Central memory CD8-positive, alpha-beta T cell (primary cell): ENCODE data around the gene GATM.

Experiments used
- ATAC-seq: fragments of 150-1000 bp; cut with Tn5 transposase; replicated peaks from 2 replicates; pipeline ENCODE4 v1.10.0; 2022; ENCODE audit warnings: mild to moderate bottlenecking, moderate FRiP score, moderate number of reproducible peaks; ENCODE audit not compliant: poor library complexity, severe bottlenecking; ENCODE audit errors: extremely low read depth
- DNase-seq, 2 donors: peaks; one replicate each; pipeline ENCODE4 v3.0.0; 2021; ENCODE audit warnings: low spot score in 2 of 2
- H3K27ac Mint-ChIP-seq: one replicate; pipeline ENCODE4 v1.8.0; 2022; ENCODE audit warnings: low read depth, mild to moderate bottlenecking, moderate library complexity, mixed read lengths
- H3K27me3 Mint-ChIP-seq: one replicate; pipeline ENCODE4 v1.8.0; 2022; ENCODE audit warnings: mixed read lengths
- H3K36me3 Mint-ChIP-seq: one replicate; pipeline ENCODE4 v1.8.0; 2022; ENCODE audit warnings: mild to moderate bottlenecking, moderate library complexity, mixed read lengths; ENCODE audit not compliant: insufficient read depth
- H3K4me1 Mint-ChIP-seq: one replicate; pipeline ENCODE4 v1.8.0; 2022; ENCODE audit warnings: mixed read lengths
- H3K4me3 Mint-ChIP-seq: one replicate; pipeline ENCODE4 v1.8.0; 2022; ENCODE audit warnings: mild to moderate bottlenecking, moderate library complexity, mixed read lengths
- H3K9me3 Mint-ChIP-seq: one replicate; pipeline ENCODE4 v1.8.0; 2022; ENCODE audit warnings: mixed read lengths

Gene GATM, protein sequence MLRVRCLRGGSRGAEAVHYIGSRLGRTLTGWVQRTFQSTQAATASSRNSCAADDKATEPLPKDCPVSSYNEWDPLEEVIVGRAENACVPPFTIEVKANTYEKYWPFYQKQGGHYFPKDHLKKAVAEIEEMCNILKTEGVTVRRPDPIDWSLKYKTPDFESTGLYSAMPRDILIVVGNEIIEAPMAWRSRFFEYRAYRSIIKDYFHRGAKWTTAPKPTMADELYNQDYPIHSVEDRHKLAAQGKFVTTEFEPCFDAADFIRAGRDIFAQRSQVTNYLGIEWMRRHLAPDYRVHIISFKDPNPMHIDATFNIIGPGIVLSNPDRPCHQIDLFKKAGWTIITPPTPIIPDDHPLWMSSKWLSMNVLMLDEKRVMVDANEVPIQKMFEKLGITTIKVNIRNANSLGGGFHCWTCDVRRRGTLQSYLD

DNA sequence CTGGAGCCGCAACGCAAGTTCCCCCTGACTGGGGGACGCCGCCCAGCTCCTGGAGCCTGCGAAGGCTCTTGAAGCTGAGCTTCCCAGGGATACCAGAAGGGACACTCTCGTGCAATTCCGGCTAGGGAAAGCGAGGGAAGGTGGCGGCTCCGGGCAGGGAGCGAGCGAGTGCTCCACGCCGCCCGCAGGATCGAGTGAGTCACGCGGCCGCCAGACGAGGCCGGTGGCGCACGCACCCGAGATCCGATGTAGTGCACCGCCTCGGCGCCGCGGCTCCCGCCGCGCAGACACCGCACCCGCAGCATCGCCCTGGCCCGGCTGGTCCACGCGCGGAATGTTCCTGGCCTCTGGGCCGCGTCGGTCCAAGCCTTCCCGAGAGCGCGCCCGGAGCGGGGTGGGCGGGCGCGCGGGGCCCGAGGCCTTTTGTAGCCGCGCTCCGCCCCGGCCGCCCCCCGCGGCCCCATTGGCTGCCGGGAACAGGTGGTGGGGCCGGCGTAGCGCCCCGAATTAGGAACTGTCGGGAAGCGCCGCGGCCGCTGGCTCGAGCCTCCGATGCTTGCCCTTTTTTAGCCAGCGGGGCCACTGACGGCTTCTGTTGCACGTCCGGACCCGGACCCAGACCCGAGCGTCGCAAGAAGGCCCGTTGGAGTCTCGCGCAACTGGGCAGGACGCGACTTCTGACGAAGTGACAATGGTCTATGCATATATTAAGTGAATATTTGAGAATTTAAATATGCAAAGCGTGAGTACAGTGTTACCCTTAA lies at the start of gene GATM:
TSS of gene GATM (minus strand) at position 396 of the 764 bp plus-strand sequence. CDS start at position 305, 91 bp downstream.
- H3K27ac Mint-ChIP-seq = no peak within 1 kb of the TSS
- peaks cover 84% of the 10 kb centered on the region for H3K27me3 Mint-ChIP-seq
- peak; percentile 57 for ATAC-seq
- peaks cover 12% of the 10 kb centered on the region for H3K4me1 Mint-ChIP-seq
- no peaks in the 10 kb centered on the region for H3K36me3 Mint-ChIP-seq
- peak within 1 kb of the TSS; percentile 65 for H3K4me3 Mint-ChIP-seq
- no peak for DNase-seq
- H3K9me3 Mint-ChIP-seq = no peaks in the 10 kb centered on the region

DNA sequence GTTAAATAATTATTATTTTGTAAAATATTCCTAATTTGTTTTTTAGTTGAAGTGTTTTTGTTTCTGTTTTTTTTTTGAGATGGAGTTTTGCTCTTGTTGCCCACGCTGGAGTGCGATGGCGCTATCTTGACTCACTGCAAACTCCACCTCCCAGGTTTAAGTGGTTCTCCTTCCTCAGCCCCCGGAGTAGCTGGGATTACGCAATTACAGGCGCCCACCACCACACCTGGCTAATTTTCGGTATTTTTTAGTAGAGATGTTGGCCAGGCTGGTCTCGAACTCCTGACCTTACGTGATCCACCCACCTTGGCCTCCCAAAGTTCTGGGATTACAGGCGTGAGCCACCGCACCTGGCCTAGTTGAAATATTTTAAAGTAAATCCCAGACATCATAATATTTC lies 48.7 kb upstream of the GATM start:
- H3K27me3 Mint-ChIP-seq = no peaks in the 10 kb centered on the region

DNA sequence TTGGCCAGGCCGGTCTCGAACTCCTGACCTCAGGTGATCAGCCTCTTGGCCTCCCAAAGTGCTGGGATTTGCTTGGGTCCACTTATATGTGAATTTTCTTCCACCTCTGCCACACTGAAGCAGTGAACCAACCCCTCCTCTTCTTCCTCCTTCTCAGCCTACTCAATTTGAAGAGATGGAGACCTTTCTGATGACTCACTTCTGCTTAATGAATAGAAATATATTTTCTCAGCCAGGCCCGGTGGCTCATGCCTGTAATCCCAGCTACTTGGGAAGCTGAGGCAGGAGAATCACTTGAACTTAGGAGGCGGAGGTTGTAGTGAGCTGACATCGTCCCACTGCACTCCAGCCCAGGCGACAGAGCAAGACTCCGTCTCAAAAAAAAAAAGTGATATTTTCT lies 46.8 kb upstream of the GATM start:
- H3K4me3 Mint-ChIP-seq = no peak overlapping the region
- no peak overlapping the region for H3K27ac Mint-ChIP-seq
- H3K36me3 Mint-ChIP-seq = peaks cover 23% of the 10 kb centered on the region
- ATAC-seq (no peak), DNase-seq (no peak)
- H3K9me3 Mint-ChIP-seq = no peaks in the 10 kb centered on the region
- H3K27me3 Mint-ChIP-seq = no peaks in the 10 kb centered on the region
- no peaks in the 10 kb centered on the region for H3K4me1 Mint-ChIP-seq

More for the DNA sequence above, 48.7 kb upstream of the GATM start:
- DNase-seq (no peak), ATAC-seq (no peak)
- H3K36me3 Mint-ChIP-seq = peaks cover 8% of the 10 kb centered on the region
- no peaks in the 10 kb centered on the region for H3K9me3 Mint-ChIP-seq
- no peak overlapping the region for H3K27ac Mint-ChIP-seq
- no peak overlapping the region for H3K4me3 Mint-ChIP-seq
- no peaks in the 10 kb centered on the region for H3K4me1 Mint-ChIP-seq

DNA sequence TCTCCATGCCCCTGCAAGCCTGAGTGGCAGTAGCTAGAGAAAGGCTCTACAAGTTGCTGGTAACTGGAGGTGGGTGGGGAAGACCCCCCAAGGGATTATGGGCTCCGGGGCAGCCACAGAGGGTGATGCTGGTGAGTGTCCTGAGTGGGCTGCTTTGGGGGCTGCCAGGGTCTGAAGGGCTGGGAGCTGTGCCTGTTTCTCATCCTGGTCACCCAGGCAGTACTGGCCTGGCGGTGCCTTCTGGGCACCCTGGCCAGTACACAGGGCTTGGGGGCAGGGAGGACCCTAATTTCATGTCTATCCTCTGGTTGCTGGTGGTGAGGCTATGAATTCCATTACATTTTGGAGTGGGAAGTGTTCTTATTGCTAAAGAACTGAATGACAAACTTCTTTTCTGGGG lies 46.1 kb upstream of the GATM start:
- H3K4me1 Mint-ChIP-seq = no peaks in the 10 kb centered on the region
- DNase-seq (no peak), ATAC-seq (no peak)
- no peak overlapping the region for H3K4me3 Mint-ChIP-seq
- no peaks in the 10 kb centered on the region for H3K27me3 Mint-ChIP-seq
- H3K9me3 Mint-ChIP-seq = no peaks in the 10 kb centered on the region
- no peak overlapping the region for H3K27ac Mint-ChIP-seq
- H3K36me3 Mint-ChIP-seq = peaks cover 29% of the 10 kb centered on the region

DNA sequence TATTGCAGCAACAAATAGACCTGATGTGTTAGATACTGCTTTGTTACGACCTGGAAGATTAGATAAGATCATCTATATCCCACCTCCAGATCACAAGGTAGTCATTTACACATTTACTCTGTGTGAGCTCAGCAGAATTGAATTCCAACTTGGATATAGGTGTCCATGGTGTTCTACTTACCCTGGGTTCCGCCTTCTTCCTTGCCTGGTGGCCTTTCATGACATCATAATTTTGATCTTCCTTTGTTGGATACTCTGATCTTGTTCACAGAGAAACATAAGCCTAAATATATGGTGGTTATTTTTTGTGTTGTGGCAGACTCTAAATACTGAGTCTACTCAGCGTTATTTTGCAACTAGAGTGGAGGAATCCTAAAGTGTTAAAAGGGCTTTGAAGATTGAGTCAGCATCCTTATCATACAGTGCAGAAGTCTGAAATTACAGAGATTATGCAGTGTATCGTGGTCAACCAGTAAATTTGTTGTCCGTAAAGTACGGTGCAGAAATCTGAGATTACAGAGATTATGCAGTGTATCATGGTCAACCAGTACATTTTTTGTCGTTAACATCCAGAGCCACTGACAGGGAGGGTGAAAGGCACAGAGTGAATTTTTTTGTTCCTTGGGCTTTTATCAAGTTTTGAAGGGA lies 39.1 kb upstream of the GATM start:
- DNase-seq = no peak
- no peaks in the 10 kb centered on the region for H3K9me3 Mint-ChIP-seq
- H3K4me1 Mint-ChIP-seq = peaks cover 26% of the 10 kb centered on the region
- H3K27ac Mint-ChIP-seq = no peak overlapping the region
- ATAC-seq = no peak
- H3K27me3 Mint-ChIP-seq = no peaks in the 10 kb centered on the region
- H3K36me3 Mint-ChIP-seq = peaks cover 62% of the 10 kb centered on the region
- no peak overlapping the region for H3K4me3 Mint-ChIP-seq

DNA sequence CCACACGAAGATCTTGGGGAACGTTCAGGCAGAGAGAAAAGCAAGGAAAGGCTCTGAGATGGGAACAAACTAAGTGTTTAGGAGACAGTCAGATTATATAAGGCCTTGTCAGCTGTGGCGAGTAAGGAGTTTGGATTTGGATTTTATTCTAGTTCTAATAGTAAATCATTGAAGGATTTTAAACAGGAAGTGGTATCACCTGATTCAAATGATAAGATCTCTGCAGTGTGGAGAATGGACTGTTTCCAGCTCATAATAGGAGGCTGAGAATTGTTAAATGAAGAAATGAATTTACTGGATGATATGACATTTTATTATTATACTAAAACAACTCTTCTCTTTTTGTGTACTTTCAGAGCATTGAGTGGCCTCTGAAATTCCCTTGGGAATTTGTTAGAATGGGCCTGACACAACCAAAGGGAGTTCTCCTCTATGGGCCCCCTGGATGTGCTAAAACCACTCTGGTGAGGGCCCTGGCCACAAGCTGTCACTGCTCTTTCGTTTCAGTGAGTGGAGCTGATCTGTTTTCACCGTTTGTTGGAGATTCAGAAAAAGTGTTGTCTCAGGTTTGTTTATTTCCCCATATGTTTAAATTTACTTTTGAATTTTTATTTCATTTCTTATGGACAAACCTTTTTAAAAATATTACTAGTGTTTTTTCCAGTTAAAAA lies 36.0 kb upstream of the GATM start:
- H3K4me3 Mint-ChIP-seq = no peak overlapping the region

DNA sequence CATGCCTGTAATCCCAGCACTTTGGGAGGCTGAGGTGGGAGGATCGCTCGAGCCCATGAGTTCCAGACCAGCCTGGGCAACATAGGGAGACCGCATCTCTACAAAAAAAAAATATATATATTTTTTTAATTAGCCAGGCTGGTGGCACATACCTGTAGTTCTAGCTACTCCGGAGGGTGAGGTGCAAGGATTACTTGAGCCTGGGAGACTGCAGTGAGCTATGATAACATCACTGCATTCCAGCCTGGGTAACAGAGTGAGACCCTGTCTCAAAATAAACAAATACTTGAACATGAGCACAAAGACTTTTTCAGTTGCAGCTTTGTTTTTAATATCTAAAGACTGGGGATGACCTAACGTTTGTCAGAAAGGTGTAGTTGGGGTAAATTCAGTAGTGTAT lies 31.3 kb upstream of the GATM start:
- DNase-seq (no peak), ATAC-seq (no peak)
- Mint-ChIP-seq H3K9me3 (no peaks in the 10 kb centered on the region), H3K27ac (no peak overlapping the region), H3K27me3 (no peaks in the 10 kb centered on the region), H3K36me3 (peaks cover 59% of the 10 kb centered on the region), H3K4me1 (peaks cover 47% of the 10 kb centered on the region), H3K4me3 (no peak overlapping the region)

More for the DNA sequence above, 36.0 kb upstream of the GATM start:
- Mint-ChIP-seq H3K4me1 (peaks cover 32% of the 10 kb centered on the region), H3K27ac (no peak overlapping the region), H3K36me3 (peaks cover 65% of the 10 kb centered on the region), H3K9me3 (no peaks in the 10 kb centered on the region), H3K27me3 (no peaks in the 10 kb centered on the region)
- DNase-seq (no peak), ATAC-seq (peak; percentile 24)

DNA sequence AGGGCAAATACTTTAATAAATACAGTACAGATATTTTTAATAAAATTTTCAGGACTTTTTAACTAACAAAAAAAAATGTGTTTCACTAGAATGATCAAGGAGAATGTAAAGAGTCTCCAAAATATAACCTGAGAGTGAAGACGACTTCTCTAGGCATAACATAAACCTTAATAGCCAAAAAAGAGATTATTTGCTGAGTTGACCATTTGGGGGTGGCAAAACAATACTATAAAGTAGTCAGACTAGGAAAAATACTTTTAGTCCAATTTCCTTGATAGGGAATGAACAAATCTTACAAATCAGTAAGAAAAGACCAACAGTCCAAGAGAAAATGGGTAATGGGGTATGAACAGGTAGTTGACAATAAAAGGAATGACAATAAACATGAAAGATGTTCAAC lies 29.4 kb upstream of the GATM start:
- no peak for DNase-seq
- Mint-ChIP-seq H3K4me3 (no peak overlapping the region), H3K36me3 (peaks cover 52% of the 10 kb centered on the region), H3K27ac (peak overlapping the region; percentile 19), H3K9me3 (no peaks in the 10 kb centered on the region), H3K27me3 (no peaks in the 10 kb centered on the region), H3K4me1 (peaks cover 37% of the 10 kb centered on the region)
- no peak for ATAC-seq

DNA sequence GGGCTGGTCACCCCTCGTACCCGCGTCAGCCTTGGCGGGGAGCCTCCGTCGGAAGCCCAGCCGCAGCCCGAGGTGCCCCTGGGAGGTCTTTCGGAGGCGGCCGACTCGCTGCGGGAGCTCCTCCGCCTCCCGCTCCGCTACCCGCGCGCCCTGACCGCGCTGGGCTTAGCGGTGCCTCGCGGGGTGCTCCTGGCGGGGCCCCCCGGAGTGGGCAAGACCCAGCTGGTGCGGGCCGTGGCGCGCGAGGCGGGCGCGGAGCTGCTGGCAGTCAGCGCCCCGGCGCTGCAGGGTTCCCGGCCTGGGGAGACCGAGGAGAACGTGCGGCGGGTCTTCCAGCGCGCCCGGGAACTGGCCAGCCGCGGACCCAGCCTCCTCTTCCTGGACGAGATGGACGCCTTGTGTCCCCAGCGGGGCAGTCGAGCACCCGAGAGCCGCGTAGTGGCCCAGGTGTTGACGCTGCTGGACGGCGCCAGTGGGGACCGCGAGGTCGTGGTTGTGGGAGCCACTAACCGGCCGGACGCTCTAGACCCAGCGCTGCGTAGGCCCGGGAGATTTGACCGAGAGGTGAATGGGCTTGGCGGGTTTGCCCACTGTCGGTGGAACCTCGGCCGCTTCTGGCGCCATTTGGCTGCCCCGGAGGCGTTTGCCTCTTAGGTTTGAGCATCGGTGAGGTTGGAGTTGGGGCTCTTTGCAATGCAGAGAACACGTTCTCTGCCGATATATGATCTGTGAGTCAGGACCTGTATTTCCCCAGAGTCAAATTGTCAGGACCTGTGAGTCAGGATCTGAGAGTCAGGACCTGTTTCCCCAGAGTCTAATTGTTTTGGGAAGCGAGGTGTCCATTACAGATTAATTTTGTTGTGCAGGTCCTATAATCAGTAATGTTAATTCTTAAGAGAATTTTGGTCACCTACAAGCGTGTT lies 24.9 kb upstream of the GATM start:
- ATAC-seq (peak; percentile 15), DNase-seq (no peak)
- Mint-ChIP-seq H3K27ac (peak overlapping the region; percentile 79), H3K36me3 (peaks cover 22% of the 10 kb centered on the region), H3K4me1 (peaks cover 27% of the 10 kb centered on the region), H3K4me3 (peak overlapping the region; percentile 84), H3K27me3 (no peaks in the 10 kb centered on the region), H3K9me3 (no peaks in the 10 kb centered on the region)

DNA sequence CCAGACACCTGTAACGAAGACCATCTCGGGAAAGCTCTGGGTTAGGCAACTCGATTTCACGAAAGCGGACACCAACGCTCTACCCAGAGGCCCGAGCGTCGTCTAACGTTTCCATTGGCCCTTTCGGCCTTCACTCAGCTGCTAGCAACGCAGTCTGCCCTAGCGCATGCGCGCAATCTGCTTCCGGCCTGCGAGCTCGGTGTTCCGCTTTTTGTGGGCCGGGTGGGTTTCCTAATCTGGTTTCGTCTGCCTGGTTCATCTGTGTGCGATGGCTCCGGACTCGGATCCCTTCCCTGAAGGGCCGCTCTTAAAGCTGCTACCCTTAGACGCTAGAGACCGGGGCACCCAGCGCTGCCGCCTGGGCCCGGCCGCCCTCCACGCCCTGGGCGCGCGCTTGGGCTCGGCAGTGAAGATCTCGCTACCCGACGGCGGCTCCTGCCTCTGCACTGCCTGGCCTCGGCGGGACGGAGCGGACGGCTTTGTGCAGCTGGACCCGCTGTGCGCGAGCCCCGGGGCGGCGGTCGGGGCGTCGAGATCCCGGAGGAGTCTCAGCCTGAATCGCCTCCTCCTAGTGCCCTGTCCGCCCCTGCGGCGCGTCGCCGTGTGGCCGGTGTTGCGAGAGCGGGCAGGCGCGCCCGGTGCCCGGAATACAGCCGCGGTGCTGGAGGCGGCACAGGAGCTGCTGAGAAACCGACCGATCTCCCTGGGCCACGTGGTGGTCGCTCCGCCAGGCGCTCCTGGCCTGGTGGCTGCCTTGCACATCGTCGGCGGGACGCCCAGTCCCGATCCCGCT lies 24.0 kb upstream of the GATM start:
- DNase-seq (peak; percentile 88 to 95), ATAC-seq (peak; percentile 94)
- Mint-ChIP-seq H3K4me1 (peaks cover 27% of the 10 kb centered on the region), H3K9me3 (no peaks in the 10 kb centered on the region), H3K36me3 (peaks cover 20% of the 10 kb centered on the region), H3K4me3 (peak overlapping the region; percentile 84), H3K27me3 (peaks cover 6% of the 10 kb centered on the region), H3K27ac (peak overlapping the region; percentile 86)

DNA sequence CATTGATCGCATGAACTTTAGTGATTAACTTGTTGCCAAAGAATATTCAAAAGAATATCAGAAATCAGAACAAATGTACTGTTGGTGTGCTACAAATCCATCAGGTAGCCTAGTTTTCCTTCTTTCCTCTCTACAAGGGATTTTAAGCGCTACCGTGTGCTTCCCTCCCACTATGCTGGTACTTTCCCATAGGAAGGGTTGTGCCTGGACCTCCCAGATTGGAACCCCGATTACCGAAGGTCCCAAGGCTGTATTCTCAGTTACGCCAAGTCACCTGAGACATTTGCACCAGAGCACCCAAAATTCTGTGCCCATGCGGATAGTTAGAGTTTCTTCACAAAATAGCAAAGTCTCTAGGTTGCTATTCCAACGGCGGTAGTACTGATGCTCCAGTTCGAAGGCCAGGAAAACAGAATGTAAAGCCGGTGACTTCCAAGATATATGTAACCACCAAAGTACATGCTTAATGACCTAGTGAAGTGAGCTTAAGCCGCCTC lies 23.4 kb upstream of the GATM start:
- peaks cover 15% of the 10 kb centered on the region for H3K36me3 Mint-ChIP-seq
- peak overlapping the region; percentile 86 for H3K27ac Mint-ChIP-seq
- ATAC-seq = peak; percentile 5
- H3K27me3 Mint-ChIP-seq = peaks cover 12% of the 10 kb centered on the region
- peak overlapping the region; percentile 84 for H3K4me3 Mint-ChIP-seq
- DNase-seq = no peak
- H3K9me3 Mint-ChIP-seq = no peaks in the 10 kb centered on the region
- H3K4me1 Mint-ChIP-seq = peaks cover 23% of the 10 kb centered on the region
